ENCODE measurements around the gene ISG20L2. TPM values are rescaled to one million over a fixed set of nuclear protein-coding genes. Genes with fewer than 3 reads are reported as not detected.
A peak's percentile ranks its signal among the peaks of the same experiment; 100 is the strongest.

The ISG20L2 gene
- polyA plus RNA-seq, 3 donors, result 17.2 to 23.5 (median 18.1) TPM

DNA sequence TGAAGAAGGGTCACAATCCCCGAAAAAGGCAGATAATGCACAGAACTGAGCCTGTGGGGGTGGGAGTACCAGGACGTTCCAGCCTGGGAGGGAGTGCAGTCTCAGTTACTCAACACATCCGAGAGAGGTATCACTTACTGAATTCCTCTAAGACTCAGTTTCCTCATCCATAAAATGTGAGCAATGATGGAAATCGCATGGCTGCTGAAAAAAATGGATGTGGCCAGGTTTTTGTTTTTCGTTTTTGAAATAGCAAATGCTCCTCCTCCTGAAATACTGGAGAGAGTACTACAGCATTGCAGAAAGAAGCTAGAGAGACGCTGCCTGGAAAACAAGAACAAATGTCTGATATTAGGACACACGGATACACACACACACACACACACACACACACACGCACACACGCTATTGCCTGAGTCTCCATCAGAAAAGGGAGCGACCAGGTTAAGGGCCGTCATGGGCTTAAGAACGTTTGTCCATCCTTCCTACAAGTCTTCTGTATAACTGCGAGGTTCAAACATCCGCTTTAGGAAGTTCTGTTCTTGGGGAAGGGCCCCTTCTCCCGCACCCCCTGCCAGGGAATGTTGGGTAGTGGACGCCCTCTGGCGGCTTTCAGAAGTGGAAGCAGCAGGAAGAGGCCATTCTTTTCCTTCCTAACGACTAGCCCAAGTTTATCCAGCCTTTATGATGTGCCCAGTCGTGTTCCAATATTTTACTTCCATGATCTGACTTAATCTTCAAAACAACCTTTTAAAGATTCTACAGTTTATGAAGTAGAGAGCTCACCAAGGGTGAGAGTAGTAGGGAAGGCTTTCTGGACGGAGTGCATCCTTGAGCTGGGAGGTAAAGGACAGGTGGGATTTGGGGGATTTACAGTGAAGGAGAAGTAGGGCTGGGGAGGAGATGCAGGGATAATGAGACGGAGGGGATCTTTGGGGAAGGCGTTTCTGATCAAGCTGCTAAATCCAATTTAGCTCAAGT lies 50.7 kb downstream of the ISG20L2 start:
- Histone ChIP-seq H3K9ac (ENCODE audit: insufficient read depth, low read length, poor library complexity, severe bottlenecking) (no peak overlapping the region), H3K36me3 (replicated peaks in 1 of 2; ENCODE audit: control insufficient read depth in 1 of 2, insufficient read depth in 2 of 2, low read length in 2 of 2) (no peaks in the 10 kb centered on the region), H4K20me1 (ENCODE audit: insufficient read depth, low read length) (no peaks in the 10 kb centered on the region), H3K4me1 (ENCODE audit: control insufficient read depth in 1 of 2, insufficient read depth in 2 of 2, low read length in 2 of 2) (peaks cover 0 to 7% of the 10 kb centered on the region in 2 donors), H3K4me2 (replicated peaks; ENCODE audit: extremely low read depth, low read length, poor library complexity, severe bottlenecking) (no peak overlapping the region), H3K79me2 (ENCODE audit: insufficient read depth, low read length) (no peaks in the 10 kb centered on the region), H3K9me3 (replicated peaks in 1 of 2; ENCODE audit: control insufficient read depth in 1 of 2, insufficient read depth in 1 of 2, low read length in 2 of 2) (peaks cover 0 to 11% of the 10 kb centered on the region in 2 donors), H3K27ac (ENCODE audit: low read depth in 1 of 2, low read length in 2 of 2) (no peak overlapping the region), H3K4me3 (replicated peaks in 1 of 3; ENCODE audit: low read depth in 2 of 3, low read length in 3 of 3) (no peak overlapping the region), H3K27me3 (ENCODE audit: control insufficient read depth in 2 of 2, insufficient read depth in 2 of 2, low read length in 2 of 2) (peaks cover 38 to 86% of the 10 kb centered on the region in 2 donors), H2AFZ (ENCODE audit: insufficient read depth, low read depth, low read length, poor library complexity, severe bottlenecking) (no peak overlapping the region)
- Mint-ChIP-seq H3K9me3 (peaks cover 0 to 11% (median 2%) of the 10 kb centered on the region in 7 donors), H3K36me3 (peaks cover 0 to 4% of the 10 kb centered on the region in 2 donors), H3K27ac (peak overlapping the region in 2 of 7 donors; percentile 42 to 65), H3K4me3 (peak overlapping the region in 1 of 2 donors; percentile 76), H3K27me3 (ENCODE audit: low read depth in 3 of 3) (peaks cover 71 to 92% (median 79%) of the 10 kb centered on the region in 3 donors), H3K4me1 (peaks cover 12% of the 10 kb centered on the region)
- TF ChIP-seq, protein P1, sequence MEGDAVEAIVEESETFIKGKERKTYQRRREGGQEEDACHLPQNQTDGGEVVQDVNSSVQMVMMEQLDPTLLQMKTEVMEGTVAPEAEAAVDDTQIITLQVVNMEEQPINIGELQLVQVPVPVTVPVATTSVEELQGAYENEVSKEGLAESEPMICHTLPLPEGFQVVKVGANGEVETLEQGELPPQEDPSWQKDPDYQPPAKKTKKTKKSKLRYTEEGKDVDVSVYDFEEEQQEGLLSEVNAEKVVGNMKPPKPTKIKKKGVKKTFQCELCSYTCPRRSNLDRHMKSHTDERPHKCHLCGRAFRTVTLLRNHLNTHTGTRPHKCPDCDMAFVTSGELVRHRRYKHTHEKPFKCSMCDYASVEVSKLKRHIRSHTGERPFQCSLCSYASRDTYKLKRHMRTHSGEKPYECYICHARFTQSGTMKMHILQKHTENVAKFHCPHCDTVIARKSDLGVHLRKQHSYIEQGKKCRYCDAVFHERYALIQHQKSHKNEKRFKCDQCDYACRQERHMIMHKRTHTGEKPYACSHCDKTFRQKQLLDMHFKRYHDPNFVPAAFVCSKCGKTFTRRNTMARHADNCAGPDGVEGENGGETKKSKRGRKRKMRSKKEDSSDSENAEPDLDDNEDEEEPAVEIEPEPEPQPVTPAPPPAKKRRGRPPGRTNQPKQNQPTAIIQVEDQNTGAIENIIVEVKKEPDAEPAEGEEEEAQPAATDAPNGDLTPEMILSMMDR (IDR thresholded peaks at IDR 0.05), result peak; percentile 82
- WGBS (ENCODE audit: insufficient coverage), result 20% methylated on average over 3 of the region's 22 CpGs
- peak; percentile 35 to 77 (median 40) for DNase-seq
- intact Hi-C loops (cut with micrococcal nuclease), result loop anchor here (5.0 to 10.0 kb wide), 2 partner anchors 51 to 53 kb away; no protein-coding TSS in a partner anchor

DNA sequence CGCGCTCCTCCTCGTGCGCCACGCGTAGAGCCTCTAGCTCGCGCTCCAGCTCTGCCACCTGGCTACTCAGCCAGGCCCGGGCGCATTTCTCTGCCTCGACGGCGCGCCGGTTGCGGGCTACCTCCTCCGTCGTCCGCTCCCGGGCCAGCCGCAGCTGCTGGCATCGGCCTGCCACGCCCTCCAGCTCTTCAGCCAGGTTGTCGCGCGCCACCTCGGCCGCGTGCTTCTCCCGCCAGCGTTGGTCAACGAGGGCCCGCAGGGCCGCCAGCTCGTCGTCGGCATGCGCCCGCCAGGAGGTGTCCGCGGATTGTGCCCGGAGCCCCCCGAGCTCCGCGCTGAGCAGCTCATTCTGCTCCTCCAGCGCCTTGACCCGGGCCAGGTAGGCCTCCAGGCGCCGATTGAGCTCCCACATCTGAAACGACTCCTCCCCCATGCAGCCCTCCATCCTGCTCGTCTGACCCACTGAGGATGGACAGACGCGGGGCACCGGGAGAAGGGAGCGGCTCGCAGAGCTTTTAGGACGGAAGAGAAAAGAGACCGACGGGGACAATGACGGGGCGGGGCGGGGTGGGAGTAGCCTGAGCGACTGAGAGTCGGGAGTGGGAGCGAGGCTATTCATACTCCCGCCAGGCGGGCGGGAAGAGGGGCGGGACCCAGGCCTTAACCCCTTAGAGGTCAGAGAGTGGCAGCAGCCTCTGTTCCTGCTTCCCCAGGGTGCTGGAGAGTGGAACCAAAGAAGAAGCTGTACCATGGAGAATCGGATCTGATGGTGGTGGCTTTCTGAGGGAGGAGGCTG lies 51.5 kb downstream of the ISG20L2 start, which contains the start of gene NES:
TSS of gene NES (minus strand) at position 588 of the 796 bp plus-strand sequence. CDS start at position 445, 143 bp downstream.
- Mint-ChIP-seq H3K27ac (peak within 1 kb of the TSS in 3 of 7 donors; percentile 20 to 65 (median 42)), H3K4me1 (peaks cover 12% of the 10 kb centered on the region), H3K4me3 (peak within 1 kb of the TSS in 1 of 2 donors; percentile 76), H3K36me3 (peaks cover 0 to 4% of the 10 kb centered on the region in 2 donors), H3K9me3 (peaks cover 0 to 11% (median 2%) of the 10 kb centered on the region in 7 donors), H3K27me3 (ENCODE audit: low read depth in 3 of 3) (peaks cover 70 to 93% (median 71%) of the 10 kb centered on the region in 3 donors)
- no peak within 1 kb of the TSS for H3K4me3 ChIP-seq (replicated peaks in 1 of 3; ENCODE audit: low read depth in 2 of 3, low read length in 3 of 3)
- no peaks in the 10 kb centered on the region for H3K79me2 ChIP-seq (ENCODE audit: insufficient read depth, low read length)
- no peak within 1 kb of the TSS for H3K9ac ChIP-seq (ENCODE audit: insufficient read depth, low read length, poor library complexity, severe bottlenecking)
- TF ChIP-seq, protein P1 (IDR thresholded peaks at IDR 0.05), result no peak
- H3K36me3 ChIP-seq (replicated peaks in 1 of 2; ENCODE audit: control insufficient read depth in 1 of 2, insufficient read depth in 2 of 2, low read length in 2 of 2), result no peaks in the 10 kb centered on the region
- intact Hi-C loops (cut with micrococcal nuclease), result loop anchor here (5.0 to 10.0 kb wide), 2 partner anchors 50 to 52 kb away; no protein-coding TSS in a partner anchor
- peaks cover 38 to 91% of the 10 kb centered on the region in 2 donors for H3K27me3 ChIP-seq (ENCODE audit: control insufficient read depth in 2 of 2, insufficient read depth in 2 of 2, low read length in 2 of 2)
- H2AFZ ChIP-seq (ENCODE audit: insufficient read depth, low read depth, low read length, poor library complexity, severe bottlenecking), result no peak within 1 kb of the TSS
- no peak within 1 kb of the TSS for H3K27ac ChIP-seq (ENCODE audit: low read depth in 1 of 2, low read length in 2 of 2)
- H3K4me1 ChIP-seq (ENCODE audit: control insufficient read depth in 1 of 2, insufficient read depth in 2 of 2, low read length in 2 of 2), result peaks cover 0 to 7% of the 10 kb centered on the region in 2 donors
- no peak within 1 kb of the TSS for H3K4me2 ChIP-seq (replicated peaks; ENCODE audit: extremely low read depth, low read length, poor library complexity, severe bottlenecking)
- no peak for DNase-seq
- 3% methylated on average over 62 of the region's 70 CpGs for WGBS (ENCODE audit: insufficient coverage)
- peaks cover 0 to 11% of the 10 kb centered on the region in 2 donors for H3K9me3 ChIP-seq (replicated peaks in 1 of 2; ENCODE audit: control insufficient read depth in 1 of 2, insufficient read depth in 1 of 2, low read length in 2 of 2)
- H4K20me1 ChIP-seq (ENCODE audit: insufficient read depth, low read length), result no peaks in the 10 kb centered on the region
